HUES6 (cell line): ENCODE measurements around the gene CALY.

Source experiments
- H3K27ac ChIP-seq: 2 replicates; pipeline ENCODE4 v1.7.0; 2013; ENCODE audit warnings: low read depth, mild to moderate bottlenecking, low read length, inconsistent platforms
- H3K27me3 ChIP-seq: 2 replicates; pipeline ENCODE4 v1.6.1; 2013; ENCODE audit warnings: low read length; ENCODE audit not compliant: control insufficient read depth, insufficient read depth
- H3K36me3 ChIP-seq: 2 replicates; pipeline ENCODE4 v1.6.1; 2013; ENCODE audit warnings: low read length; ENCODE audit not compliant: control insufficient read depth, insufficient read depth
- H3K4me1 ChIP-seq: 2 replicates; pipeline ENCODE4 v1.6.1; 2013; ENCODE audit warnings: low read length; ENCODE audit not compliant: control insufficient read depth, insufficient read depth
- H3K4me3 ChIP-seq: 2 replicates; pipeline ENCODE4 v1.5.1; 2013; ENCODE audit warnings: low read depth, low read length
- H3K9ac ChIP-seq: one replicate; pipeline ENCODE4 v1.6.1; 2013; ENCODE audit warnings: mild to moderate bottlenecking, low read length
- H3K9me3 ChIP-seq: 2 replicates; pipeline ENCODE4 v1.6.1; 2013; ENCODE audit warnings: low read depth, low read length; ENCODE audit not compliant: control insufficient read depth, insufficient read depth

The CALY gene

GRCh38 chr10:133295426-133296320, 41.0 kb downstream of the CALY start:
- Histone ChIP-seq H3K9ac (no peak overlapping the region), H3K27me3 (no peaks in the 10 kb centered on the region), H3K9me3 (no peaks in the 10 kb centered on the region), H3K36me3 (peaks cover 87% of the 10 kb centered on the region), H3K27ac (no peak overlapping the region), H3K4me3 (no peak overlapping the region), H3K4me1 (no peaks in the 10 kb centered on the region)

- Histone ChIP-seq H3K4me1 (no peaks in the 10 kb centered on the region), H3K9ac (no peak overlapping the region), H3K27ac (no peak overlapping the region), H3K27me3 (no peaks in the 10 kb centered on the region), H3K4me3 (no peak overlapping the region), H3K36me3 (peaks cover 85% of the 10 kb centered on the region), H3K9me3 (no peaks in the 10 kb centered on the region)
Measured at GRCh38 chr10:133294189-133294588, 42.5 kb downstream of the CALY start.

GRCh38 chr10:133293810-133294119, 42.9 kb downstream of the CALY start:
- no peaks in the 10 kb centered on the region for H3K27me3 ChIP-seq
- H3K27ac ChIP-seq: no peak overlapping the region
- peaks cover 85% of the 10 kb centered on the region for H3K36me3 ChIP-seq
- no peaks in the 10 kb centered on the region for H3K9me3 ChIP-seq
- H3K4me1 ChIP-seq: no peaks in the 10 kb centered on the region
- H3K4me3 ChIP-seq: no peak overlapping the region
- H3K9ac ChIP-seq: no peak overlapping the region

- no peak overlapping the region for H3K9ac ChIP-seq
- no peaks in the 10 kb centered on the region for H3K4me1 ChIP-seq
- H3K27ac ChIP-seq: no peak overlapping the region
- peaks cover 85% of the 10 kb centered on the region for H3K36me3 ChIP-seq
- no peak overlapping the region for H3K4me3 ChIP-seq
- H3K9me3 ChIP-seq: no peaks in the 10 kb centered on the region
- no peaks in the 10 kb centered on the region for H3K27me3 ChIP-seq
Measured at GRCh38 chr10:133292919-133293809, 43.5 kb downstream of the CALY start.

GRCh38 chr10:133289761-133290160, 46.9 kb downstream of the CALY start:
- no peaks in the 10 kb centered on the region for H3K9me3 ChIP-seq
- no peaks in the 10 kb centered on the region for H3K4me1 ChIP-seq
- no peaks in the 10 kb centered on the region for H3K27me3 ChIP-seq
- H3K27ac ChIP-seq: no peak overlapping the region
- H3K4me3 ChIP-seq: no peak overlapping the region
- no peak overlapping the region for H3K9ac ChIP-seq
- H3K36me3 ChIP-seq: peaks cover 78% of the 10 kb centered on the region

- Histone ChIP-seq H3K27ac (no peak overlapping the region), H3K4me1 (no peaks in the 10 kb centered on the region), H3K4me3 (no peak overlapping the region), H3K9me3 (no peaks in the 10 kb centered on the region), H3K27me3 (no peaks in the 10 kb centered on the region), H3K9ac (no peak overlapping the region), H3K36me3 (peaks cover 78% of the 10 kb centered on the region)
Measured at GRCh38 chr10:133287832-133288500, 48.7 kb downstream of the CALY start.

- no peaks in the 10 kb centered on the region for H3K27me3 ChIP-seq
- H3K9me3 ChIP-seq: no peaks in the 10 kb centered on the region
- H3K36me3 ChIP-seq: peaks cover 87% of the 10 kb centered on the region
- H3K27ac ChIP-seq: no peak overlapping the region
- H3K4me1 ChIP-seq: no peaks in the 10 kb centered on the region
- H3K9ac ChIP-seq: no peak overlapping the region
- H3K4me3 ChIP-seq: no peak overlapping the region
Measured at GRCh38 chr10:133286366-133286765, 50.3 kb downstream of the CALY start.

GRCh38 chr10:133285217-133285616, 51.5 kb downstream of the CALY start:
- Histone ChIP-seq H3K27me3 (no peaks in the 10 kb centered on the region), H3K36me3 (peaks cover 91% of the 10 kb centered on the region), H3K4me1 (no peaks in the 10 kb centered on the region), H3K9ac (no peak overlapping the region), H3K9me3 (no peaks in the 10 kb centered on the region), H3K27ac (no peak overlapping the region), H3K4me3 (no peak overlapping the region)

- Histone ChIP-seq H3K27ac (no peak overlapping the region), H3K9ac (no peak overlapping the region), H3K9me3 (no peaks in the 10 kb centered on the region), H3K36me3 (peaks cover 92% of the 10 kb centered on the region), H3K4me3 (no peak overlapping the region), H3K27me3 (no peaks in the 10 kb centered on the region), H3K4me1 (no peaks in the 10 kb centered on the region; the same call in 1 of the 2 replicates)
Measured at GRCh38 chr10:133283931-133284330, 52.8 kb downstream of the CALY start.

- Histone ChIP-seq H3K9me3 (no peaks in the 10 kb centered on the region), H3K27ac (no peak overlapping the region), H3K36me3 (peaks cover 83% of the 10 kb centered on the region), H3K9ac (no peak overlapping the region), H3K4me1 (no peaks in the 10 kb centered on the region; the same call in 1 of the 2 replicates), H3K4me3 (no peak overlapping the region), H3K27me3 (no peaks in the 10 kb centered on the region)
Measured at GRCh38 chr10:133282846-133283390, 53.8 kb downstream of the CALY start.
